Endothelial cell of hepatic sinusoid (primary cell): ENCODE results near the gene NLRP9.

Experiments used
- in situ Hi-C: cut with HindIII; loops from 2 replicates; pipeline ENCODE4 v1.10.0; 2017; ENCODE audit warnings: low sequenced_read_pairs

NLRP9 gene

DNA sequence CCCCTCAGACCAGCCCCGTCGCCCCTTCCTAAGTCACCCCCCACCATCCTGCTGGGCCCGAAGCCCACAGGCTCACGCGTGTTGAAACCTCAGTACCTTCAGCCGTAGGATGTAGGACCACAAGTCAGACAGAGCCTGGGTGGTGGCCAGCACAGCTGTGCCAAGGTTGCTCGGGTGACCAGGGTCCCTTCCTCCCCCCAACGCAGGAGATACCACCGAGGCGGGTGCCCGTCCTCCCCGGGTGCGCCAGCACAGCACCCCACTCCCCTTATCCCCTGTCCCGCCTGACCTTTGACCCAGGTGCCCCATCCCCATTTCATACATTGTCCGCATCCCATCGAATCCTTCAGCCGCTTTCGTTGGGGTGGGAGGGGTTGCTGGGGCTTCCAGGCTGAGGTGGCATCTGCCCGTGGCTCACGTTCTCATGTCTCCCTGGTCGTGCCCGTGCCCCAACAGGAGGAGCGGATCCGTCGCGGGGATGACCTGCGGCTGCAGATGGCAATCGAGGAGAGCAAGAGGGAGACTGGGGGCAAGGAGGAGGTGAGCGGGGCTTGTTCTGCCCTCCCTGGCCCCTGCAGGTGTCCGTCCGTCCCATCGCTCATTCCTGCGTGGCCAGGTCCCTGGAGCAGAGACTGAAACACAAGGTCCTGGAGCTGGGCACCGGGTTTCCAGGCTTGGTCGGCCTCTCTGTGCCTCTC lies 48.6 kb downstream of the NLRP9 start:
- in situ Hi-C loops: no loop called here

DNA sequence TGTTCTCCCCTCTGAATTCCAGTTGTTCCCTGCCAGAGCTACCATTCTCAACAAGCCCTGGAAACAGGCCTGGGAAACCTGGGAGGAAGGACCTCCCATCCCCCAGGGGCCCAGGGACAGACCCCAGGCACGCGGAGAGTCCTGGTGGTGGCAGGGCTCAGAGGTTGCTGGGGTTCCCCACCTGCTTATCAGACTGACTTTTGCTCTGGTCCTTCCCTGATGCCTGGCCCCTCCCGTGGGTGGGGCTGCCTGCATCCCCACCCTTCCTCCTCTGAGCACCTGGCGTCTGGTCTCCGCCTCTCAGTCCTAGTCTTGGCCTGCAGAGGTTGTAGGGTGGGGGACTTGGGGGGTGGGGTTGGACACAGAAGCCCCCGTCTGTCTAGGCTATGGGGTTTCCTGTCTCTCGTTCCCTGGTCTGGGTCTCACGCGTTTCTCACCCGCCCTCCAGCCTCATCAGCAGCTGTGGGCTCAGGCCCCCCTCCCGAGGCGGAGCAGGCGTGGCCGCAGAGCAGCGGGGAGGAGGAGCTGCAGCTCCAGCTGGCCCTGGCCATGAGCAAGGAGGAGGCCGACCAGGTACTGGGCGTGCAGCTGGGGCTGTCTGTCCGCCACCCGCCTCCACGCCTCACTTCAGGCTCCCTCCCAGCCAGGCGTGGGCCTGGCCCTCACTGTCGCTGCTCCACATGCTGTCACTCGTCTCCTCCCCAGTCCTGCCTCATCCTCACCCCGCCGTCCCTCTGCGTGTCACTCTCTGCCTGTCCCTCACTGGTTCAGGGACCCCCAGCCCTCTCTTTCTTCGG lies 49.6 kb downstream of the NLRP9 start:
- in situ Hi-C loops: no loop called here

DNA sequence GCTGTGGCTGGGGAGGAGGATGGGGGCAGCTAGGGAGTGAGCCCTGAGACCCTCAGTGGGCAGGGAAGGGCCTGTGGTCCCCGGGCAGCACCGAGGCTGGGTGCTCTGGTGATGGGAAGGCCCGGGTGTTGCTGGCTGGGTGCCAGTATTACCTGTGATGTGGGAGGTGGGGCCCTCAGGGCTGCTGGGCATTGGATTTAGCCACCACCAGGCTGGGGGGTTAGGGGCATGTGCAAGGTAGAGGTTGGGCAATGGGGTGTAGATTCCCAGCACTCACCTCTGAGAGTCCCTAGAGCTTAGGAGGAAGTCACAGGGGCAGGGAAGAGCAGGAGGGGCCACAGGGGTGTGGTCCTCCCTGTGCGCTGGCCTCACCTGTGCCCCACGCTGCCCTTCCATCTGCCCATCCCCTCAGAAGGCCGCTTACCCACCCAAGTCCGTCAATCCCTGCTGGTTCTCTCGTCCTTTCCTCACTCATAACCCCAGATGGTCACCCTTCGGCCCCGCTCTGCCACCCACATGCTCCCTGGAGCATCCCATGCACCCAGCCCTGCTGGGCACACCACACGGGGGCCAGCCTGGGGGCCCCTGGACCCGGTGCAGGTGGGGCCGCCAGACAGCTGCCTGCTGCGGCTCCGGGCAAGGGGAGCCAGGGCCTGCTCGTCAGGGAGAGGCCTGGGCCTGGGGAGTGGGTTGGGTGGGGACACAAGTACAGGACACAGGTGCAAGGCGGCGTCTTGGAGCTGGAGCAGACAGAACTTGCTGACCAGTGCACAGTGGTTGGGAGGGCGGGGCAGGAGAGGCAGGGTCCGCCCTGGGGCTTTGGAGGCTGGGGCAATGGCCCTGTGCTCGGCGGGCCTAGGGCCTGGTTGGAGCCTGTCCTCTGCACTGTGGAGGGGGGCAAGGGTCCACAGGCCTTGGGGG lies 50.7 kb downstream of the NLRP9 start:
- in situ Hi-C loops: no loop called here

DNA sequence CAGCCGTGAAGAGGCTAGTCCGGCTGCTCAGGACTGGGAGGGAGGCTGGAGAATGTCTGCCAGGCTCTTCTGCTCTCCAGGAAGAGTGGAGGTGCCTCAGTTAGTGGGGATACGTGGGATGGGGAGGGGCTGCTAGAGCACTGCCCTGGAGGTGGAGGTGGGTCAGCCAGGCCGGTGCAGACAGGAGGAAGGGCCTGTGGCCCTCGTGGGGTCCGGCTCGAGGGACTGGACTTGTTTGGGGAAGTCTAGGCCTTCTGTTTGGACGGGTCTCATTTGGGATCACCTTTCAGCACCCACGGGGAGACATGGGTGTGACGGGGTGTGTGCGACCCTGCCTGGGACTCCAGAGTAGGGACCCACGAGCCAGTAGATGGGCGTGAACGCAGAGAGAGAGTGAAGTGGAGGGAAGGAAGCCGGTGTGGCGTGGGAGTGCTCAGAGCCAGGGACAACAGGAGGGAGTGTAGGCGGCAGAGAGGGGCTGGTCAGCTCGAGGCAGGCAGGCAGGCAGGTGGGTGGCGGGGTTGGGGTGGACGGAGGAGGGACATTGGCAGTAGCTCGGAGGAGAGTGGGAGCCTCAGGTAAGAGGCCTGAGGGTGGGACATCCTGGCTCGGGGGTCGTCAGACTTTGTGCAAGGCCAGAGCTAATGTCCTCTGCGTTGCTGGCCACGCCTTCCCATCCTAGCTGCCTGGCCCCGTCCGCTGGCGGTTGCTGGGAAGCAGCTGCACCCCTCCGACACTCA lies 51.7 kb downstream of the NLRP9 start:
- in situ Hi-C loops: no loop called here

DNA sequence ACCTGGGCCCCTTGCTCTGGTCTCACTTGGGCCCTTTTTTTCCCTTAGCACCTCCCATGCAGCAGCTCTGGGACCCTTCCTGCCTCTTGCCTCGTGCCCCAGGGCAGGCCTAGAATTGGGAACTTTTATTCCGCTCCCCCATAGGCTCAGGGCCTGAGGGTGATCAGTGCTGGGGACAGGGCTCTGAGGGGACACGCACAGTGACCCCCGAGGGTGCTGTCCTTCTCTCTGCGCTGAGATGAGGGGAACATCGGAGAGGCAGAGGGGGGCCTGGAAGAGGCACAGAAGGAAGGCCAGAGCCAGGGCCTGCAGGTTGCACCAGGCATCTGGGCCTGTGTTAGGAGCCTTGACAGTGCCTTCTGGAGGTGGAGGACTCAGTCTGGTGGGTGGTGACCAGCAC lies 52.4 kb downstream of the NLRP9 start:
- in situ Hi-C loops: no loop called here

DNA sequence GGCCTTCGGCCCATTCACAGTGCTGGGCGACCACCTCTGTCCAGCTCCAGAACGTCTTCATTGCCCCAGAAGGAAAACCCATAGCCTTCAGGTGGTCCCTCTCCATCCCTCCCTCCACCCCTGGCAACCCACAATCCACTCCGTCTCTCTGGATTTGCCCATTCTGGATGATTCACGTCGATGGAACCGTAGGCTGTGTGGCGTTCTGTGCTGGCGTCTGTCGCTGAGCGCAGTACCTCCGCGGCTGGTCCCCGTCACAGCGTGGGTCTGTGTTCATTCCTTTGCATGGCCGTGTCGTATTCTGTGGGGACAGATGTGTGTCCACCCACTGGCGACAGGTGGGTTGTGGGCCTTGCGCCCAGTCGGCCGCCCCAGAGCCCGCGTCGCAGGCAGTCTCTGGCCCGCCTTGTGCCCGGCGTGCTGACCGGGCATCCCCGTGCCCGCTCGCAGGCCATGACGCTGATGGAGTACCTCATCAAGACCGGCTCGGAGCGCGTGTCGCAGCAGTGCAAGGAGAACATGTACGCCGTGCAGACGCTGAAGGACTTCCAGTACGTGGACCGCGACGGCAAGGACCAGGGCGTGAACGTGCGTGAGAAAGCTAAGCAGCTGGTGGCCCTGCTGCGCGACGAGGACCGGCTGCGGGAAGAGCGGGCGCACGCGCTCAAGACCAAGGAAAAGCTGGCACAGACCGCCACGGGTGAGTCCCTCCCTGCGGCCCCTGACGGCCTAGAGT lies 53.1 kb downstream of the NLRP9 start:
- in situ Hi-C loops: no loop called here

DNA sequence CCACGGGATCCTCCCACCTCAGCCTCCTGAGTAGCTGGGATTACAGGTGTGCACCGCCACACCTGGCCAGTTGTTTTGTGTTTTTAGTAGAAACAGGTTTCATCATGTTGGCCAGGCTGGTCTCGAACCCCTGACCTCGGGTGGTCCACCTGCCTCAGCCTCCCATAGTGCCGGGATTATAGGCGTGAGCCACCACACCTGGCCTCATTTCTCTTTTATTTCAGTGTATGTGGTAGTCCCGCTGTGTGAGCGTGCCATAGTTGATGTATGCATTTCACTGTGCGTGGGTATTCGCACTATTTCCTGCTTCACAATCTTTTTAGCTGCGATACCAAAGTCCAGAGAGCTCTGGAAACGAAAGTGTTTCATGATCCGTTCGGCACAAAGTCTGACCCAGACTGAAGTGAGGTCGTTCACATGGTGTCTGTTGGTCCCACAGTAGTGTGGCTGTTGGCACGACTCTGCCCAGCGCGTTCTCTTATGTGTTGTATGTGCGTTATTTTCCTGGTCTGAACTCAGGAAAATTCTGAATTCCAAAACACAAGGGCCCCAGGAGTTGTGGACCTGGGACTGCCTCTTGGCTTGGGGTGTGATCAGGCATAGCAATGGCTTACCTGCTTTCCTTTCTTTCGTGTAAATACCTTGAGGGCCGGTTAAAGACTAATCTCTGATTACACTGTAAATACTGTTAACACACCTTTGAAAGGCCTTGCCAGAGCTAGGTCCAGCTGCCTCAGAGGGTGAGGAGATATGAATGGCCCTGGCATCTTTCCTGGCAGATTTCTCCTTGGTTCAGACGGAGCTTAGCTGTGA lies 54.5 kb downstream of the NLRP9 start:
- in situ Hi-C loops: no loop called here

DNA sequence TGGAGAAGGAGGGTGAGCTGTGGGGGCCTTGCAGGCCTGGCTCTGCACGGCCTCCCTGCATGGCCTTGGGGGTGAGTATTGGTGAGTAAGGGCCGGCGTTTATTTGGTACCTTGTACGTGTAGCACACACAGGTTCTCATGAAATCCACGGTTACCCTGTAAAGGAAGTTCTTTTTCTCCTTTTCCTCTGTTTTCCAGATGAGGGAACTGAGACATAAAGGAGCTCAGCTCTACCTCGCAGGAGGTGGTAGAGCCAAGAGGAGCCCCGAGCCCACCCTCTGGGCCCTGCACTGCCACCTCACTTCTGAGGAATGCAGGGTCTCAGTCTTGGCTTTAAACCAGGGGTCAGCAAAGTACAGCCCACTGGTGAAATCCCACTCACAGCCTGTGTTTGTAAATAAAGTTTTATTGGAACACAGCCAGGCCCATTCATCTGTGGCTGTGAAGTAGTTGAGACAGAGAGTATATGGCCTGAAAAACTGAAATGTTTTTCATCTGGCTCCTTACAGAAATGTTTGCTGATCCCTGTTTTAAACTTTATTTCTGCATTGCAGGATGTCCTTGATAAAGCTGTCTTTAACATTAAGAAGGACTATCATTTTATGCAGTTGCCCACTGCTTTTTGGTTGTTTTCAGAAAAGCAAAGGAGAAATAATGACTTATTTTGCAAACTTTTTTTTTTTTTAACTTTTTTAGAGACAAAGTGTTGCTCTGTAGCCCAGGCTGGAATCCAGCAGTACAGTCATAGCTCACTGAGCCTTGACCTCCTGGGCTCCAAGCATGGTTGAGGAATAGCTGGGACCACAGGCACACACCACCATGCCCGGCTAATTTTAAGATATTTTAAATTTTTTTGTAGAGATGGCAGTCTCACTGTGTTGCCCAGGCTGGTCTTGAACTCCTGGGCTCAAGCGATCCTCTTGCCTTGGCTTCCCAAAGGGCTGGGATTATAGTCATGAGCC lies 56.8 kb downstream of the NLRP9 start:
- in situ Hi-C loops: no loop called here

DNA sequence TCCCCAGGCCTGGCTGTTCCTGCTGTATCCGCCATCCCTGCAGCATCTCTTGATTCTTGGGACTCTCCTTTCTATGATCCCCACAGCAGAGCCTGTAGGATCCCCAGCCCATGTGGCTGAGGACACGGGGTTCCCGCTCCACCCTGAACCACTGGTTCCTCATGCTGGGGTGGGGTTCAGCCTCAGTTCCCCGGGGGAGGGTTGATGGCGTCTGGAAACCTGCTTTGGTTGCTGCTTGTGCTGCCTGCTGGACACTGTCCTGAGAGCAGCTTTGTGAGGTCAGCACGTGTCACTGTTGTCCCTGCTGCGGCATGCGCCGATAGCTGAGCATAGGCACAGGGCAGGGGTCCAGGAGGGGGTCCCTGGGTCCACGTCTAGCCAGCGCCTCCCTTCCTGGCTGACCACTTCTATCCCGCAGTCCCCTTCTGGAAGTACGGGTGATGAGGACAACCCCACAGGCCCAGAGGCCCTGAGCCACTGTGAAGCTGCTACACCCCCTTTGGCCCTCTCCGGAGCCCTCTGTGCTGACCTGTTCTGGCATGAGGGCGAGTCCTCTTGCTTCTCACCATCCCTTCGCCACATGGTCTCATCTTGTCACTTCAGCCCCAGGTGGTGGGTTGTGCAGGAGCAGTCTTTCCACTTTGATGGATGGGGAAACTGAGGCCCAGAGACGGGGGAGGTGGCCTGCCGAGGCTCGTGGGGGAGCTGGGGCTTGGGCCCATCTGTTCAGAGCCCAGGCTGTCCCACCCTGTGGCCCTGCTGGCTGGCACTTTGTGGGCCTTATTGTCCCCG lies 57.7 kb downstream of the NLRP9 start:
- in situ Hi-C loops: no loop called here

DNA sequence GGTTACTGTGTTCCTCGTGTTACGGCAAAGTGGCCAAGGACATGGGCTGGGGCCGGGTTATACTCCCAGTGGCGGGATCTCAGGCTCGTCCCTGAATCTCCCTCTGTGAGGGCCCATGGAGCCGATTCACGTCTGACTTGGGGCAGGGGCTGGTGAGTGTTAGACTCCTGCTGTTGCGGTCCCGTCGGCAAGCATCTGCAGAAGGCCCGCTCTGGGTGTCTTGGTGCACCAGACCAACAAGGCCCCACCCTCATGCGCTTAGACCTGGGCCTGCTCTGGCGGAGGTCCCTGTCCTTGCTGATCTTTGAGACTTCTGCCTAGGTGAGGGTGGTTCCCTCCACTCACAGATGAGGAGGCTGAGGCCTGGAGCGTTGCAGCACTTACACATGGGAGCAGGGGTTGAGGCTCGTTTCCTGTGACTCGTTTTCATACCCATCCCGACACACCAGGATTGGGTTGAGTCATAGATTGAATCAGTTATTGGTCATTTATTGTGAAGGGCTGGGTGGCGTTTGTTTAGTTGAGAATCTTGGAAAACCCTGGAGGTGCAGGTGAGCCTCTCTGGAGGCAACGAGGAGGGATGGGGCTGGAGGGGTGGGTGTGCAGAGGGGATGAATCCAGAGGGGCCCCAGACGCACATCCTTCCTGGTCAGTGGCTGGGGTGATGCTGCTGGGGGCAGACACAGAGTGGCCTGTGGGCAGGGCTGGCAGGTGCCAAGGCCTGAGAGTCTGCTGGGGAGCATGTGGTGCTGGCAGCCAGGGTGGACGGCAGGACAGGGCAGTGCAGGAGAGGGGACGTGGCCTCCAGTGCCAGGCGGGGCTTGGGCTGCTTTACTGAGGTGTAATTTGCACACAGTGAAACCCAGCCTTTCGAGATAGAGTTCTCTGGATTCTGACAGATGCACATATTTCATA lies 58.6 kb downstream of the NLRP9 start:
- in situ Hi-C loops: no loop called here

DNA sequence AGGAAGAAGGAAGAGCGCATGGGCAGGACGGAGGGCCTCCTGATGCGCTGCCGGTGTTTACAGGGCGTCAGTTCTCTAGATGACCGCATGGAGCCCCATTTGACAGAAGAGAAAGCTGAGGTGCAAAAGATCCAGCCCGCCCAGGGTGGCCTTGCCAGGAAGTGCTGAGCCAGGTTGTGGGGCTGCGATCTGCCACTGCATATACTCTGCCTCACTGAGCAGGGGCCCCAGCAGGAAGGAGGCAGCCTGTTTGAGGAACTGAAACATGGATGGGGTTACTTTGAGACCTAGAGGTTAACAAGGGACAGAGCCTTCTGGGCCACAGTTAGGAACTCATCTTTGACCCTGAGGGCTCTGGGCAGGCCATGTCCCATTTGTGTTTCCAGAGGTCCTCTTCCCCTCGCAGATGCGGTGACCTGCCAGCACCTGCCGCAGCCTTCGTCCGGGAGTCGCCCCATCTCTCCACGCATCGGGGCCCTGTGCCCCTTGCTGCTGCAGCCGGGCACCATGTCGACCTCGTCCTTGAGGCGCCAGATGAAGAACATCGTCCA lies 60.0 kb downstream of the NLRP9 start:
- in situ Hi-C loops: no loop called here

DNA sequence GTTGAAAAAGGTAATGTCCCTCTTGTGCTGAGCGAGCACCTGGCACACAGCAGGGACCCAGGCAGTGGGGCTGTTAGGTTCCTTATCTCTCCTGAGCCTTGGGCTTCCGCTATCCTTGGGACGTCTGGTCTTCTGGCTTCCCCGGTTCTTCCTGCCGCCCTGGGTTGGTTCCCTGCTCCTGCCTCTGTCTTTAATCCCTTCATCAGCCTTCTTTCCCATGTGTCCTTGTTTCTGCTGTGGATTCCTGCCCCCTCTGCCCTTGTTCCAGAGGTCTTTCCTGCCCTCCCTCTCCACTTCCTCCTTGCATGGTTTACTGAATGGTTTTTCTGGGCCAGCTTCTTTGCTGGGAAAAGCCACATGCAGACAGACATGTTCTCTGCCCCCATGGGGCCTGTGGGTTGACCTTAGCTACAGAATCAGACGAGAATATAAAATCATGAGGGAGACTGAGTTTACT lies 60.6 kb downstream of the NLRP9 start:
- in situ Hi-C loops: no loop called here

DNA sequence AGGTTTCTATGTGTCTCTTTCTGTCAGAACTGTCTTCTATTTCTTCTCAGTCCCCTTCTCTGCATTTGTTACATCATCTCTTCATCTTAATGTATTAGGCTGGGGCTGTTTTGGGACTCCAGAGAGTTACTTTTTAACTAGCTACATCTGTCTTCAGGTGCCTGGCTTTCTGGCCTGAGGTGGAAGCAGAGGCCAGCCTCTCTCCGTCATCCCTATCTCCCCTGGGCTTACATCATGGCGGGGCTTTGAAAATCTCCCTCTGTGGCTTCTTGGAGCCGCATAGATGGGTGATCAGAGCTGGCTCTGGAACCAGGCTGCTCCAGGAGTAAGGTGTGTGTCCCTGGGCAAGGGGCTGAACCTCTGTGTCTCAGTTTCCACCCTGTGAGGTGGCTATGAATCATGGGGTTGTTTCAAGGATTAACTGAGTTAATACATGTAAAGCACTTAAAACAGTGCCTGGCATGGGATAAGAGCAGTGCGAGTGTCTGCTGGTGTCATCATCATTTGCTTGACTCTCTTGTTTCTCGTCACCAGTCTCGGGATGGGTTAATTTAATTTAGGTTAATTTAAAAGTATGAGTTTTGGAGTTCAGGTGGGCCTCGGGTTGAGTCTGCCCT lies 61.2 kb downstream of the NLRP9 start:
- in situ Hi-C loops: no loop called here

DNA sequence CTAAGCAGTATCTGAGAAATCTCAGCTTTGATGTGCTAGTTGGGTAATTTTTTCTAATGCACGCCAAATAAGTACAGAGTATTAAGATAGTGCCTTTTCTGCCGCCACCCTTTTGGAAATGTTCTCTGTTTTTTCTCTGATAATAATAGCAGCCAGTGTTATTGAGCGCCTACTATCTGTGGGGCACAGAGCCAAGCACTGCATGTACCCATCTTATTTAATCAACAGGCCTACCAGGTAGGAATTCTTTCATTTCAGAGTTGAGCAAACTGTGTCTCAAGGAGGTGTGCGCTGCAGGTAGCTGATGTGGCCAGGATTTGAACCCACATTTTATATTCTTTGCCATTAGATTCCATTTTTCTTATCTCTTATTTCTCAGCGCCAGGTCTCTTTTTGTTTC lies 61.8 kb downstream of the NLRP9 start:
- in situ Hi-C loops: no loop called here

DNA sequence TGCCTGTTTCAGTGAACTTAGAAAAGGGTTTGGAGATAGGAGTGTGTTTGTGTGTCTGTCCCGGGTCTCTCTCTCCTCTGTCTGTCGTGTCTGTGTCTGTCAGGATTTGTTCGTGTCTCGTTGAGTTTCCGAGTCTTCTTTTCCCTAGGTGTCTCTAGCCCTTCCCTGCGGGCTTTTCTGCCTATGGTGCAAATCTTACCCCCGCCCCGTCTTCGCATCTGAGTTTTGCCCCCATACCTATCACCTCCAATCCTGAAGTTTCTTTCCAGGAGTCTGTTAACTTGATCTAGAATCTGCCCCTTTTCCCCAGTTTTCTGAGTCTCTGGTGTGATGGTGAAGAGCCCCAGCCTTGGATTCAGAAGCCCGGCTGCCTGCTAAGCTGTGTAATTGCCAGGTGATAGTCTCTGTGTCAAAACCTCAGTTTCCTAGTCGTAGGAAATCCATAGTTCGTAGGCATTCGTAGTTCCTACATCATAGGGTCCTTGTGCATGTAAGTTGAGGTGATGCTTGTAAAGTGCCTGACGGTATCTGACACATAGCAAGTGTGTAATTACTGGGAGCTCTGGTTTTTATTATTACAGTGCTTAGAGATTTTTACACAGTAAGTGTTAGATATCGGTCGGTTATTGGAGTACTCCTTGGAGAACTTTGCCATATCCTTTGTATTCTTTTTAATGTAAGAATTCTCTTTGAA lies 62.4 kb downstream of the NLRP9 start:
- in situ Hi-C loops: no loop called here
